HG03196 (cell line): Measurements from ENCODE around the gene PCYT2.

Experiments used
- ATAC-seq: cut with Tn5 transposase; IDR thresholded peaks from one replicate; pipeline ENCODE4 v1.9.1; 2021; ENCODE audit not compliant: unreplicated experiment

The PCYT2 gene

DNA sequence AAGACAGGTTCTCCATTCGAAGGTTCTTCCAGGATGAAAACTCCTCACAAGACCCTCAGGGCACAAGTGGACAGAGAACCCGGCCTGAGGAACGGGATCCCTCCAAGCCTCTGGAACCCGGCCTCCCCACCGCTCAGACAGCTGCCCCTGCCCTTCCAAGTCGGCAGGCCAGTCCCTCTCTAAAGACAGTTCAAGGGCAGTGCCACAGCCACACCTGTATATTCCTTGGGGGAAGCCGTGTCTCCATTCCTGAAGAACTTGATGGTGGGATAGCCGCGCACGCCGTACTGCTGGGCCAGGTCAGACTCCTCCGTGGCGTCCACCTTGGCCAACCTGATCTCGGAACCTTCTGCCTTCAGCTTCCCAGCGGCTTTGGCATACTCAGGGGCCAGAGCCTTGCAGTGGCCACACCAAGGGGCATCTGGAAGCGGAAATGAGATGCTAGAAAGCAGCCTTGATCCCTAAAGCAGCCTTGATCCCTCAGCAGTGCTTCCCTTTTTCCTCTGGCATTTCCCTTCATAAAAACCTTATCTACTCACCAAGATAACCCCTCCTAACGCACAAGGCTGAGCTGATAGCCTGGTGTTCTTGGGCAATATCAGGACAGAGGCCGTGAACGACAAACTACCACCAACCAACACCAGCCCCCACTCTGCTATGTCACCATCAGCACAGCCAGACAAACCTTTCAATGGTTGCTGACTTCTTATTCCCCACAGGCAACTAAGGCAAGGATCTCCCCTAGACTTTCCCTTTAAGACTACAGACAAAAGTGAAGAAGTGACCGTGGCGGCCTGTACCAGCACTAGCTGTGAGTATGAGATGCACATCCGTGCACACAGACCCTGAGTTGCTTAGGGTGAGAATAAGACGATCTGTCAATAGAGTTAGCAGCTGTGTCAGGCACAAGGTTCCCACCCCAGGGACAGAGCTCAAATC is 52.0 kb downstream of the PCYT2 start:
- no peak for ATAC-seq

DNA sequence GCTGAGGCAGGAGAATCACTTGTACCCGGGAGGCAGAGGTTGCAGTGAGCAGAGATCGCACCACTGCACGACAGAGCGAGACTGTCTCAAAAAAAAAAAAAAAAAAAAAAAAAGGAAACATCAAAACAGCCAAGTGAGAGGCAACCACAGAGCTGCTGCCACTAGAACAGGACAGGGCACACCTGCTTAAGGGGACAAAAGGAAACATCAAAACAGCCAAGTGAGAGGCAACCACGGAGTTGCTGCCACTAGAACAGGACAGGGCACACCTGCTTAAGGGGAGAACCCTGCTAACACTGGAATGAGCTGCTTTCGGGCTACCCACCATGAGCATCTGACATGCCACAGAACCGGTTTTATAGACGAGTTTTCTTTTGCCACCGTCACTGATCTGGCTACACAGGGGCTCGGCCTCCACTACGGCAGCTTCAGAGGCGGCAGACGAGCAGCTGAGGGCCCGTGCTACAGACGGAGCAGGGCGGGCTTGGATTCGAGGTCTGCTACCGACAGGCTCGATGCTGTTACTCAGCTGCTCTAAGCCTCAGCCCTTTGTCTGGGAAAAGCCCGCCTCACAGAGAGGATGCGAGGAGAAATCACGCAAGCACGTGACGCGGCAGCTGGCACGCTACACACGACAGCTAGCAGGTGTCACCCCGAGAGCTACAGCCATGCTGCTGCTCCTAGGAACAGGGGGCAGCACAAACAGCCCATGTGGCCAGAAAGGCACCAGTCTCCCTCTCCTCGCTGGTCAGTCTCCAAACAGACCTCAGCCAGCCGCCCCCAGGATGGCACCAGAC is 52.8 kb downstream of the PCYT2 start:
- ATAC-seq: no peak

DNA sequence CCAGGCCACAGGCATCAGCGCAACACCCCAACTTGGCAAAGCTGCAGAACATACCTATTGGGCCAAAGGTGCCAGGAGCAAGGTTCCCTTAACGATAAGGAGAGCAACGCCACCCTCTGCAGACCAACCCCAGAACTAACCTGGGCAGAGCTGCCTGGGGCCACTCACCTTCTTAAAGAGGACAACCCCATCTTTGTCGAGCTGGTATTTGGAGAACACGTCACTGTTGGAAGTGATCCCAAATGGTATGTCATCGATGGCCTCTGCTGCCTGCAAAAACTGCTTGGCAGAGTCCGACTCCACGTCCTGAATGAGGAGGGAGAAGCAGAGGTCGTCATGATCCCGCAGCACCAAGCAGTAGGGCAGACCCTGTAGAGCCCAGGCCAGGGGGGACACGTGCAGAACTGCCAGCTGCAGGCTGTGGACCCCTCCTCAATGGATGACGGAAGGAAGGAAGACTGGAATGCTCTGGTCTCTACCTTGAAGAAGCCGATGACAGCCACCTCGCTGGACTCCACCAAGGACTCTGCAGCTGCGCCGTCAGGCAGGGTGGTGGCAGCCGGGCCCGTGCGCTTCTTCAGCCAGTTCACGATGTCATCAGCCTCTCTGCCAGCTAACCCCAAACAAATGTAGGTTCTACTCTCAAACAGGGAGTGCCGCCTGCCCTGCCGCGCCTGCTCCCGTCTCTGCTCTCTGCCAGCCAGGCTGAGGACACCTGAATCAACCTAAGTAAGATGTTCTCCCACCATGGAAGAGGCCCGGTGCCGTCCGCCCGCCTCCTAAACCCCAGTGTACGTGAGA is 56.0 kb downstream of the PCYT2 start:
- no peak for ATAC-seq

DNA sequence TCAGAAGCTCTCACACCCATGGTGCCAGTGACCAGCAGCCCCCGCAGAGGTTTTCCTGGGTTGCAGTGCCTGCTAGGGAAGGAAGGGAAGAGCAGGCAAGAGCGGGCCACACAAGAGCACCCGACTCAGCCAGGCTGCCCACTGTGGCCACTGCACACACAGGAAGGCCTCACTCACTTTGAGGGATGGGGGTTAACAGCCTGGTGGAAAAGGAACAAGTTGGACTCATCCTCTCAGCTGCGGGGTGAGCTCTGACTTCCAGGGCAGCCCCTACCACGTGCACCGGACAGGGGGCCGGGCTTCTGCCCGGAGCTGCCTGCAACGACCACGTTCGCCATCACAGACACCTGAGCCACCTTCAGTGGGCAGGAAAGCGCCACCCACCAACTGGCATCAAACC is 59.0 kb downstream of the PCYT2 start:
- ATAC-seq: no peak

DNA sequence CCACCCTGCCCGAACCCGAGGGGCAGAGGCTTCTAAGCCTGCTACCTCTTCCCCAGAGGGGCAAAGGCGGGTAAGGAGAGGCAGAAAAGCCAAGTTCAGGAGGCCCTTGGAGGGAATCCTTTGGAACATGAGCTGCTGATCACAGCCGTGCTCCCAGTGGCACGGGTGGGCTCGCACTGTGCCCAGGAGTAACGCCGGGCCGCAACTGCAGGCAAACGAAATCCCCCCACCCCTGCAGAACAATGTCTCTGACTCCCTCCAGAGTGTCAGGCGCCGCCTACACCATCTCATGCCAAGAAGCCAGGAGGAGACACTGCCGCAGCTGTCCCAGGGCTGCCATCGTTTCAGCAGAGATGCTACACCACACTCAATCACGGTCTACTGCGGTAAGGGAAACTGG is 59.8 kb downstream of the PCYT2 start:
- no peak for ATAC-seq
